Upper lobe of left lung (tissue), 4 donors: Measurements from ENCODE around the gene JMJD8.

ENCODE experiments used
- CTCF ChIP-seq, 6 experiments: fragments of 450-650 bp in 4 of 6; fragments of 200-600 bp in 2 of 6; sonication (generic) in 2 of 6; IDR thresholded peaks; one replicate each; pipeline ENCODE4 v1.5.1; 2016 to 2019; ENCODE audit warnings: antibody characterized with exemption in 6 of 6
- POLR2A ChIP-seq, 4 donors: fragments of 450-650 bp; IDR thresholded peaks; one replicate each; pipeline ENCODE4 v1.5.1; 2016 to 2017; ENCODE audit warnings: antibody characterized with exemption in 4 of 4, mild to moderate bottlenecking in 2 of 4
- POLR2AphosphoS5 ChIP-seq, 2 donors: sonication (generic); formaldehyde crosslinking; IDR thresholded peaks; one replicate each; pipeline ENCODE4 v1.5.1; 2017; ENCODE audit warnings: antibody characterized with exemption in 2 of 2

- peak in 1 of 2 donors; percentile 66 for TF ChIP-seq POLR2AphosphoS5 (IDR thresholded peaks at IDR 0.05)
- TF ChIP-seq POLR2A (IDR thresholded peaks at IDR 0.05), result peak in 2 of 4 donors; percentile 38 to 90
- TF ChIP-seq CTCF (IDR thresholded peaks at IDR 0.05), result peak in 3 of 6 experiments; percentile 4 to 28 (median 20)
These were observed 4.1 kb downstream of the JMJD8 start, which contains the start of gene STUB1 for GRCh38 chr16:679814-680624.
